ENCODE data around the gene UBE2A.
A peak's percentile ranks its signal among the peaks of the same experiment; 100 is the strongest.

The UBE2A gene

GRCh38 chrX:119574394-119575266 lies at the start of gene UBE2A:
Gene UBE2A, plus strand, starts transcription at chrX:119574563. Its CDS starts 149 bp downstream, at chrX:119574712.
- peak within 1 kb of the TSS; percentile 64; the same call in 1 of the 2 replicates for H3K27ac ChIP-seq (ENCODE audit: extremely low read depth, low read depth, low read length)
- H3K36me3 ChIP-seq (ENCODE audit: control insufficient read depth in 2 of 2, insufficient read depth in 1 of 2, low read length in 2 of 2) = peaks cover 7 to 10% of the 10 kb centered on the region in 2 experiments
- ChIA-PET CTCF (interaction anchor here (0.6 to 1.3 kb wide), 4 partner anchors 7 to 155 kb away, joined by 3 to 4 read pairs (median 3); no protein-coding TSS in a partner anchor), POLR2A (interaction anchor here (0.5 to 2.4 kb wide), 16 partner anchors 8 to 278 kb away, joined by 3 to 20 read pairs (median 5); partner anchors contain the start of genes NKRF, RPL39, SEPTIN6 and STEEP1)
- H3K4me1 ChIP-seq (ENCODE audit: control insufficient read depth, insufficient read depth, low read length) = peaks cover 5% of the 10 kb centered on the region; the same call in 1 of the 2 replicates
- peak within 1 kb of the TSS; percentile 76 for H3K4me3 ChIP-seq (ENCODE audit: low read depth, low read length)
- no peaks in the 10 kb centered on the region for H3K9me3 ChIP-seq (ENCODE audit: control insufficient read depth, insufficient read depth, low read depth, low read length)
- TF ChIP-seq ZNF121 (tag by site-specific recombination; IDR thresholded peaks at IDR 0.05) = 0 out of 2 replicates have a peak, but pooled peaks have one; percentile 17
- no peak for TF ChIP-seq ZNF184 (tag by site-specific recombination; IDR thresholded peaks at IDR 0.05)
- TF ChIP-seq ZFP3 (tag by site-specific recombination; IDR thresholded peaks at IDR 0.05; ENCODE audit: low read depth) = no peak
- TF ChIP-seq OSR2 (tag by site-specific recombination; IDR thresholded peaks at IDR 0.05) = no peak
- peak; percentile 80; the same call in 1 of the 2 replicates for TF ChIP-seq ZSCAN23 (tag by site-specific recombination; IDR thresholded peaks at IDR 0.05)
- peak; percentile 44 for TF ChIP-seq ZIC2 (tag by site-specific recombination; IDR thresholded peaks at IDR 0.05)
- no peak for TF ChIP-seq ZNF768 (tag by site-specific recombination; IDR thresholded peaks at IDR 0.05)
- no peak; the same call in none of the 2 replicates for TF ChIP-seq ZNF2 (tag by site-specific recombination; IDR thresholded peaks at IDR 0.05)
- no peak for TF ChIP-seq ZNF37A (tag by site-specific recombination; IDR thresholded peaks at IDR 0.05)
- TF ChIP-seq ZBTB6 (tag by site-specific recombination; IDR thresholded peaks at IDR 0.05) = no peak
- no peak for TF ChIP-seq ZNF148 (tag by site-specific recombination; IDR thresholded peaks at IDR 0.05; ENCODE audit: borderline replicate concordance)
- peak; percentile 77 for TF ChIP-seq ZBTB8A (tag by site-specific recombination; IDR thresholded peaks at IDR 0.05)
- TF ChIP-seq ZNF19 (tag by site-specific recombination; IDR thresholded peaks at IDR 0.05; ENCODE audit: low read depth) = no peak
- TF ChIP-seq BCL11A (tag by site-specific recombination; IDR thresholded peaks at IDR 0.05; ENCODE audit: low read depth) = 0 out of 2 replicates have a peak, but pooled peaks have one; percentile 10
- peak; percentile 80 for TF ChIP-seq ZNF501 (tag by site-specific recombination; IDR thresholded peaks at IDR 0.05)
- peak; percentile 81 for TF ChIP-seq ZNF610 (tag by site-specific recombination; IDR thresholded peaks at IDR 0.05; ENCODE audit: borderline replicate concordance)
- TF ChIP-seq ZNF133 (tag by site-specific recombination; IDR thresholded peaks at IDR 0.05) = no peak
- TF ChIP-seq ZFP41 (tag by site-specific recombination; IDR thresholded peaks at IDR 0.05; ENCODE audit: borderline replicate concordance) = no peak
- peak; percentile 75; the same call in 1 of the 2 replicates for TF ChIP-seq KLF1 (tag by site-specific recombination; IDR thresholded peaks at IDR 0.05)
- peak; percentile 48; the same call in 1 of the 2 replicates for TF ChIP-seq ZNF561 (tag by site-specific recombination; IDR thresholded peaks at IDR 0.05; ENCODE audit: borderline replicate concordance)
- no peak for TF ChIP-seq ZNF571 (tag by site-specific recombination; IDR thresholded peaks at IDR 0.05)
- TF ChIP-seq ZNF335 (tag by site-specific recombination; conservative IDR thresholded peaks at IDR 0.05) = peak; percentile 68
- no peak for TF ChIP-seq ZNF223 (tag by site-specific recombination; IDR thresholded peaks at IDR 0.05)
- no peak for TF ChIP-seq GFI1B (tag by site-specific recombination; IDR thresholded peaks at IDR 0.05)
- no peak for TF ChIP-seq HOXC10 (CRISPR knock-in tag; IDR thresholded peaks at IDR 0.05)
- TF ChIP-seq ZNF174 (tag by site-specific recombination; IDR thresholded peaks at IDR 0.05) = no peak
- TF ChIP-seq CTCF (tag by site-specific recombination; IDR thresholded peaks at IDR 0.05) = peak; percentile 43
- TF ChIP-seq ZNF169 (tag by site-specific recombination; IDR thresholded peaks at IDR 0.05) = no peak
- TF ChIP-seq ZNF248 (tag by site-specific recombination; IDR thresholded peaks at IDR 0.05) = no peak
- peak; percentile 91 for TF ChIP-seq ZBTB21 (tag by site-specific recombination; IDR thresholded peaks at IDR 0.05)
- no peak for TF ChIP-seq GLI4 (tag by site-specific recombination; IDR thresholded peaks at IDR 0.05)
- no peak for TF ChIP-seq RBAK (tag by site-specific recombination; IDR thresholded peaks at IDR 0.05)
- TF ChIP-seq ZNF555 (tag by site-specific recombination; conservative IDR thresholded peaks at IDR 0.05) = no peak
- TF ChIP-seq WT1 (tag by site-specific recombination; IDR thresholded peaks at IDR 0.05) = peak; percentile 47; the same call in 1 of the 2 replicates
- no peak for TF ChIP-seq ZNF521 (tag by site-specific recombination; IDR thresholded peaks at IDR 0.05)
